HepG2 (cell line): ENCODE data around the gene CAMK1D.

Source experiments
- CBX5 ChIP-seq: sonication (generic); formaldehyde crosslinking; IDR thresholded peaks from 2 replicates; pipeline ENCODE4 v1.4.0; 2020; ENCODE audit warnings: missing genetic modification reagents, borderline replicate concordance
- CEBPB ChIP-seq: IDR thresholded peaks from 2 replicates; pipeline ENCODE4 v1.6.1; 2011; ENCODE audit warnings: low read depth, low read length, improper control_type of control experiment, borderline replicate concordance
- KLF13 ChIP-seq: sonication (generic); formaldehyde crosslinking; IDR thresholded peaks from 2 replicates; pipeline ENCODE4 v1.4.0; 2020; ENCODE audit warnings: mild to moderate bottlenecking, missing genetic modification reagents
- NFKB2 ChIP-seq: sonication (generic); formaldehyde crosslinking; IDR thresholded peaks from 2 replicates; pipeline ENCODE4 v1.4.0; 2020; ENCODE audit warnings: missing genetic modification reagents, borderline replicate concordance
- NFRKB ChIP-seq: fragments of 450-650 bp; IDR thresholded peaks from 2 replicates; pipeline ENCODE4 v1.6.1; 2017
- POLR2A ChIP-seq, 2 experiments: IDR thresholded peaks; 2 replicates each; pipeline ENCODE4 v1.6.1; 2011; ENCODE audit warnings: low read depth in 2 of 2, low read length in 2 of 2, mild to moderate bottlenecking in 1 of 2, moderate library complexity in 1 of 2; ENCODE audit not compliant: insufficient read depth in 1 of 2
- POLR2AphosphoS5 ChIP-seq: IDR thresholded peaks from 2 replicates; pipeline ENCODE4 v1.6.1; 2012; ENCODE audit warnings: low read depth, low read length
- REL ChIP-seq: sonication (generic); formaldehyde crosslinking; conservative IDR thresholded peaks from 2 replicates; pipeline ENCODE4 v1.8.0; 2022; ENCODE audit warnings: mild to moderate bottlenecking, missing genetic modification reagents, moderate library complexity
- ZNF143 ChIP-seq: sonication (generic); formaldehyde crosslinking; IDR thresholded peaks from 2 replicates; pipeline ENCODE4 v1.4.0; 2020; ENCODE audit warnings: missing genetic modification reagents
- ZNF260 ChIP-seq: sonication (generic); formaldehyde crosslinking; IDR thresholded peaks from 2 replicates; pipeline ENCODE4 v1.4.0; 2020; ENCODE audit warnings: missing genetic modification reagents, low read depth, mild to moderate bottlenecking, borderline replicate concordance
- ZNF687 ChIP-seq: sonication (generic); formaldehyde crosslinking; IDR thresholded peaks from 2 replicates; pipeline ENCODE4 v1.5.1; 2020; ENCODE audit warnings: mild to moderate bottlenecking, missing genetic modification reagents, moderate library complexity
- TF ChIP-seq, protein P1 (sequence below): sonication (generic); formaldehyde crosslinking; IDR thresholded peaks from 2 replicates; pipeline ENCODE4 v1.5.0; 2020; ENCODE audit warnings: mild to moderate bottlenecking, missing genetic modification reagents, moderate library complexity
- TF ChIP-seq, protein P2 (sequence below): sonication (generic); formaldehyde crosslinking; IDR thresholded peaks from 2 replicates; pipeline ENCODE4 v1.4.0; 2020; ENCODE audit warnings: missing genetic modification reagents

GRCh38 chr10:12369982-12370381, 20.6 kb downstream of the CAMK1D start:
- TF ChIP-seq, protein P1, sequence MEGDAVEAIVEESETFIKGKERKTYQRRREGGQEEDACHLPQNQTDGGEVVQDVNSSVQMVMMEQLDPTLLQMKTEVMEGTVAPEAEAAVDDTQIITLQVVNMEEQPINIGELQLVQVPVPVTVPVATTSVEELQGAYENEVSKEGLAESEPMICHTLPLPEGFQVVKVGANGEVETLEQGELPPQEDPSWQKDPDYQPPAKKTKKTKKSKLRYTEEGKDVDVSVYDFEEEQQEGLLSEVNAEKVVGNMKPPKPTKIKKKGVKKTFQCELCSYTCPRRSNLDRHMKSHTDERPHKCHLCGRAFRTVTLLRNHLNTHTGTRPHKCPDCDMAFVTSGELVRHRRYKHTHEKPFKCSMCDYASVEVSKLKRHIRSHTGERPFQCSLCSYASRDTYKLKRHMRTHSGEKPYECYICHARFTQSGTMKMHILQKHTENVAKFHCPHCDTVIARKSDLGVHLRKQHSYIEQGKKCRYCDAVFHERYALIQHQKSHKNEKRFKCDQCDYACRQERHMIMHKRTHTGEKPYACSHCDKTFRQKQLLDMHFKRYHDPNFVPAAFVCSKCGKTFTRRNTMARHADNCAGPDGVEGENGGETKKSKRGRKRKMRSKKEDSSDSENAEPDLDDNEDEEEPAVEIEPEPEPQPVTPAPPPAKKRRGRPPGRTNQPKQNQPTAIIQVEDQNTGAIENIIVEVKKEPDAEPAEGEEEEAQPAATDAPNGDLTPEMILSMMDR (CRISPR knock-in tag): no peak
- TF ChIP-seq ZNF143 (CRISPR knock-in tag) (no peak), CEBPB (no peak), ZNF260 (no peak), NFRKB (no peak), REL (CRISPR knock-in tag) (no peak), POLR2AphosphoS5 (no peak), ZNF687 (no peak), KLF13 (CRISPR knock-in tag) (no peak), CBX5 (no peak), NFKB2 (CRISPR knock-in tag) (no peak), POLR2A (IDR thresholded peaks at IDR 0.05; ENCODE audit: insufficient read depth in 1 of 2, low read depth in 2 of 2, low read length in 2 of 2) (no peak)
- TF ChIP-seq, protein P2, sequence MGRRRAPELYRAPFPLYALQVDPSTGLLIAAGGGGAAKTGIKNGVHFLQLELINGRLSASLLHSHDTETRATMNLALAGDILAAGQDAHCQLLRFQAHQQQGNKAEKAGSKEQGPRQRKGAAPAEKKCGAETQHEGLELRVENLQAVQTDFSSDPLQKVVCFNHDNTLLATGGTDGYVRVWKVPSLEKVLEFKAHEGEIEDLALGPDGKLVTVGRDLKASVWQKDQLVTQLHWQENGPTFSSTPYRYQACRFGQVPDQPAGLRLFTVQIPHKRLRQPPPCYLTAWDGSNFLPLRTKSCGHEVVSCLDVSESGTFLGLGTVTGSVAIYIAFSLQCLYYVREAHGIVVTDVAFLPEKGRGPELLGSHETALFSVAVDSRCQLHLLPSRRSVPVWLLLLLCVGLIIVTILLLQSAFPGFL: no peak
